GM18870 (cell line): ENCODE measurements around the gene ZBTB7A.

Source experiments
- ATAC-seq: cut with Tn5 transposase; IDR thresholded peaks from one replicate; pipeline ENCODE4 v1.9.1; 2021; ENCODE audit warnings: moderate library complexity; ENCODE audit not compliant: unreplicated experiment

The ZBTB7A gene

GRCh38 chr19:4057931-4058692 is 8.6 kb downstream of the ZBTB7A start:
- no peak for ATAC-seq

GRCh38 chr19:4055209-4055552 is 11.5 kb downstream of the ZBTB7A start:
- no peak for ATAC-seq

- ATAC-seq: no peak
Measured at GRCh38 chr19:4054441-4055208, 12.1 kb downstream of the ZBTB7A start.

GRCh38 chr19:4053423-4054324 is 13.0 kb downstream of the ZBTB7A start:
- ATAC-seq: no peak

- no peak for ATAC-seq
Measured at GRCh38 chr19:4052993-4053422, 13.7 kb downstream of the ZBTB7A start.

- ATAC-seq: no peak
Measured at GRCh38 chr19:4052114-4052992, 14.3 kb downstream of the ZBTB7A start.

GRCh38 chr19:4051175-4052101 is 15.3 kb downstream of the ZBTB7A start:
- no peak for ATAC-seq

GRCh38 chr19:4049432-4049831 is 17.3 kb downstream of the ZBTB7A start:
- no peak for ATAC-seq

GRCh38 chr19:4046946-4047683 is 19.6 kb downstream of the ZBTB7A start:
- ATAC-seq: no peak

GRCh38 chr19:4046362-4046691 is 20.4 kb downstream of the ZBTB7A start:
- ATAC-seq: no peak

- no peak for ATAC-seq
Measured at GRCh38 chr19:4045597-4046361, 20.9 kb downstream of the ZBTB7A start.

GRCh38 chr19:4044990-4045465 is 21.7 kb downstream of the ZBTB7A start:
- ATAC-seq: no peak

- no peak for ATAC-seq
Measured at GRCh38 chr19:4043966-4044715, 22.6 kb downstream of the ZBTB7A start.

- ATAC-seq: no peak
Measured at GRCh38 chr19:4043401-4043800, 23.3 kb downstream of the ZBTB7A start.

GRCh38 chr19:4042731-4043082 is 24.0 kb downstream of the ZBTB7A start:
- no peak for ATAC-seq

GRCh38 chr19:4042064-4042730 is 24.5 kb downstream of the ZBTB7A start:
- no peak for ATAC-seq
